OCI-LY1 (cell line): Measurements from ENCODE around the gene LNP1.

Experiments
- H2AFZ ChIP-seq: fragments of 200-600 bp; sonication (generic), shearing (Covaris generic); 2 replicates; pipeline ENCODE4 v1.6.0; 2014; ENCODE audit warnings: antibody characterized with exemption, mild to moderate bottlenecking, low read length
- H3F3A ChIP-seq: fragments of 200-600 bp; sonication (generic), shearing (Covaris generic); 2 replicates; pipeline ENCODE4 v1.6.0; 2014; ENCODE audit warnings: mild to moderate bottlenecking, antibody characterized with exemption, low read length, moderate library complexity; ENCODE audit not compliant: insufficient read depth
- H3K27ac ChIP-seq: fragments of 200-600 bp; sonication (generic); 2 replicates; pipeline ENCODE4 v1.5.1; 2014; ENCODE audit warnings: low read length, mixed run types, mild to moderate bottlenecking, low read depth; ENCODE audit not compliant: poor library complexity, severe bottlenecking
- H3K27me3 ChIP-seq: fragments of 200-600 bp; sonication (generic); 2 replicates; pipeline ENCODE4 v1.6.0; 2014; ENCODE audit warnings: antibody characterized with exemption, mild to moderate bottlenecking, low read length, moderate library complexity; ENCODE audit not compliant: insufficient read depth
- H3K36me3 ChIP-seq: fragments of 200-600 bp; sonication (generic); 2 replicates; pipeline ENCODE4 v1.6.1; 2014; ENCODE audit warnings: mild to moderate bottlenecking, antibody characterized with exemption, low read length, moderate library complexity, mixed read lengths; ENCODE audit not compliant: insufficient read depth
- H3K4me1 ChIP-seq: fragments of 200-600 bp; sonication (generic); 2 replicates; pipeline ENCODE4 v1.5.1; 2014; ENCODE audit warnings: mild to moderate bottlenecking, low read length, moderate library complexity; ENCODE audit not compliant: insufficient read depth, severe bottlenecking
- H3K4me2 ChIP-seq: fragments of 200-600 bp; sonication (generic), shearing (Covaris generic); 2 replicates; pipeline ENCODE4 v1.6.1; 2014; ENCODE audit warnings: low read length
- H3K4me3 ChIP-seq: fragments of 200-600 bp; sonication (generic); 2 replicates; pipeline ENCODE4 v1.5.1; 2014; ENCODE audit warnings: low read length, low read depth, mild to moderate bottlenecking, mixed read lengths; ENCODE audit not compliant: poor library complexity, severe bottlenecking
- H3K79me2 ChIP-seq: fragments of 200-600 bp; shearing (Covaris generic); 2 replicates; pipeline ENCODE4 v1.6.1; 2016; ENCODE audit warnings: mixed run types, low read length, mixed read lengths; ENCODE audit not compliant: insufficient read depth
- H3K9ac ChIP-seq: fragments of 200-600 bp; sonication (generic), shearing (Covaris generic); 2 replicates; pipeline ENCODE4 v1.6.1; 2014; ENCODE audit warnings: mild to moderate bottlenecking, low read length, mixed read lengths
- H3K9me2 ChIP-seq: fragments of 200-600 bp; sonication (generic), shearing (Covaris generic); 2 replicates; pipeline ENCODE4 v1.6.1; 2014; ENCODE audit warnings: low read depth, mild to moderate bottlenecking, low read length, mixed read lengths
- H3K9me3 ChIP-seq: fragments of 200-600 bp; shearing (Covaris generic); 2 replicates; pipeline ENCODE4 v1.6.1; 2014; ENCODE audit warnings: low read length, mixed read lengths
- H4K20me1 ChIP-seq: fragments of 200-600 bp; sonication (generic), shearing (Covaris generic); 2 replicates; pipeline ENCODE4 v1.6.0; 2016; ENCODE audit warnings: mild to moderate bottlenecking, low read length; ENCODE audit not compliant: insufficient read depth
- CTCF ChIP-seq: fragments of 200-600 bp; sonication (generic), shearing (Covaris generic); IDR thresholded peaks from 2 replicates; pipeline ENCODE4 v1.5.1; 2017; ENCODE audit warnings: mild to moderate bottlenecking, antibody characterized with exemption, low read length, moderate library complexity, mixed read lengths
- EZH2 ChIP-seq: fragments of 200-600 bp; sonication (generic), shearing (Covaris generic); IDR thresholded peaks from 2 replicates; pipeline ENCODE4 v1.8.0; 2017; ENCODE audit warnings: borderline replicate concordance, mixed run types, mild to moderate bottlenecking, antibody characterized with exemption, low read length, moderate library complexity, mixed read lengths

The LNP1 gene

GRCh38 chr3:100360757-100361496 lies 40.4 kb upstream of the LNP1 start:
- H3K4me3 ChIP-seq, result no peak overlapping the region
- H4K20me1 ChIP-seq, result no peaks in the 10 kb centered on the region
- no peak overlapping the region for H3K9ac ChIP-seq
- H2AFZ ChIP-seq, result no peak overlapping the region
- no peaks in the 10 kb centered on the region; the same call in 1 of the 2 replicates for H3F3A ChIP-seq
- no peak overlapping the region for H3K4me2 ChIP-seq
- H3K9me2 ChIP-seq, result no peaks in the 10 kb centered on the region
- H3K27me3 ChIP-seq, result no peaks in the 10 kb centered on the region
- H3K4me1 ChIP-seq, result no peaks in the 10 kb centered on the region
- no peaks in the 10 kb centered on the region for H3K9me3 ChIP-seq
- H3K79me2 ChIP-seq, result no peaks in the 10 kb centered on the region
- H3K27ac ChIP-seq, result no peak overlapping the region
- peaks cover 93% of the 10 kb centered on the region for H3K36me3 ChIP-seq
- TF ChIP-seq EZH2 (no peak), CTCF (no peak)

GRCh38 chr3:100361897-100362296 lies 39.4 kb upstream of the LNP1 start:
- Histone ChIP-seq H3K9ac (no peak overlapping the region), H3K4me2 (no peak overlapping the region), H3K4me3 (no peak overlapping the region), H3F3A (peaks cover 3% of the 10 kb centered on the region; the same call in 1 of the 2 replicates), H3K9me3 (no peaks in the 10 kb centered on the region), H3K27ac (no peak overlapping the region), H3K79me2 (no peaks in the 10 kb centered on the region), H3K36me3 (peaks cover 93% of the 10 kb centered on the region), H3K27me3 (no peaks in the 10 kb centered on the region), H2AFZ (no peak overlapping the region), H3K4me1 (no peaks in the 10 kb centered on the region), H3K9me2 (no peaks in the 10 kb centered on the region), H4K20me1 (no peaks in the 10 kb centered on the region)
- TF ChIP-seq CTCF, result no peak
- TF ChIP-seq EZH2, result no peak

- Histone ChIP-seq H3K36me3 (peaks cover 97% of the 10 kb centered on the region), H3K79me2 (no peaks in the 10 kb centered on the region), H3F3A (peaks cover 3% of the 10 kb centered on the region; the same call in 1 of the 2 replicates), H3K27ac (no peak overlapping the region), H3K4me1 (no peaks in the 10 kb centered on the region), H3K4me2 (no peak overlapping the region), H3K9me3 (no peaks in the 10 kb centered on the region), H3K9me2 (no peaks in the 10 kb centered on the region), H3K4me3 (no peak overlapping the region), H4K20me1 (no peaks in the 10 kb centered on the region), H3K27me3 (no peaks in the 10 kb centered on the region), H3K9ac (no peak overlapping the region), H2AFZ (no peak overlapping the region)
- TF ChIP-seq CTCF, result no peak
- no peak for TF ChIP-seq EZH2
Measured at GRCh38 chr3:100364421-100364820, 36.9 kb upstream of the LNP1 start.
